GM19324 (cell line): ENCODE results near the gene NRGN.

Experiments used
- ATAC-seq: cut with Tn5 transposase; IDR thresholded peaks from one replicate; pipeline ENCODE4 v1.9.1; 2021; ENCODE audit warnings: mild to moderate bottlenecking, moderate library complexity; ENCODE audit not compliant: unreplicated experiment, low FRiP score

Gene NRGN

DNA sequence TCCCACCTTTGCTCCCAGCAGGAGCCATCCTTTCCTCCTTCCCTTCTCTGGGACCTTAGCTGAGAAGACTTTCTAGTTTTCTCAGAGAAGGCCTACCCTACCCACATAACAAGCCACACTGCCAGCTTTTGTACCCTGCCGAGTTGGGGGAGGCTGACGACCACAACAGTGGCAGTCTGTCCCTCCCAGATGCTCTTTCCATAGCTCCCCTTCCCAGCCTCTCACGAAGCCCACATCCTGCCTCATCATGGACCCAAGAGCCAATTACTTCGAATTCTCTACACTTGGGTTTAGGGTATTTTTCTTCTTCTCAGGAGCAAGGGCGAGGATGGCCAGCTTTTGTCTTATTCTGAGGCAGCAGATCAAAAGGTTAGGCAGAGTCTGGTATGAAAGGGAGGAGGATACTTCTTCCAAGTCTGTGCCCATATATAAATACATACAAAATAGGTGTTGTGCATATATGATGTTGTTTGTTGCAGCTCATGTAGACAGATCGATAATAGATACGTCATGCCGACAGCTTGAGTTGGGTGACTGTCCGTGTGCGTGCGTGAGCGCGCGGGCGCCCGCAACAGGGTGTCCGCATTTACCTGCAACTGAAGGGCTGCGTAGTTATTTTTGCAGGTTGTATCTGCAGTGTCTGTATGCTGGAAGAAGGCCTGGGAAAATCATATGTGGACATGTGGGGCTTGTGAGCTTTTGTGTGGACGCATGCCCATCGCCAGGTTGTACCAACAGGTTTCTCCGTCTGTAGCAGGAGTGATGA lies 846 bp upstream of the NRGN start:
- ATAC-seq = no peak

- peak; percentile 34 for ATAC-seq
Observed at GRCh38 chr11:124740277-124740882, 638 bp downstream of the NRGN start.

- no peak for ATAC-seq
Observed at GRCh38 chr11:124742555-124742954, 2.8 kb downstream of the NRGN start.

- ATAC-seq = no peak
Observed at GRCh38 chr11:124743050-124743449, 3.3 kb downstream of the NRGN start.

- no peak for ATAC-seq
Observed at GRCh38 chr11:124745270-124745834, 5.6 kb downstream of the NRGN start.

DNA sequence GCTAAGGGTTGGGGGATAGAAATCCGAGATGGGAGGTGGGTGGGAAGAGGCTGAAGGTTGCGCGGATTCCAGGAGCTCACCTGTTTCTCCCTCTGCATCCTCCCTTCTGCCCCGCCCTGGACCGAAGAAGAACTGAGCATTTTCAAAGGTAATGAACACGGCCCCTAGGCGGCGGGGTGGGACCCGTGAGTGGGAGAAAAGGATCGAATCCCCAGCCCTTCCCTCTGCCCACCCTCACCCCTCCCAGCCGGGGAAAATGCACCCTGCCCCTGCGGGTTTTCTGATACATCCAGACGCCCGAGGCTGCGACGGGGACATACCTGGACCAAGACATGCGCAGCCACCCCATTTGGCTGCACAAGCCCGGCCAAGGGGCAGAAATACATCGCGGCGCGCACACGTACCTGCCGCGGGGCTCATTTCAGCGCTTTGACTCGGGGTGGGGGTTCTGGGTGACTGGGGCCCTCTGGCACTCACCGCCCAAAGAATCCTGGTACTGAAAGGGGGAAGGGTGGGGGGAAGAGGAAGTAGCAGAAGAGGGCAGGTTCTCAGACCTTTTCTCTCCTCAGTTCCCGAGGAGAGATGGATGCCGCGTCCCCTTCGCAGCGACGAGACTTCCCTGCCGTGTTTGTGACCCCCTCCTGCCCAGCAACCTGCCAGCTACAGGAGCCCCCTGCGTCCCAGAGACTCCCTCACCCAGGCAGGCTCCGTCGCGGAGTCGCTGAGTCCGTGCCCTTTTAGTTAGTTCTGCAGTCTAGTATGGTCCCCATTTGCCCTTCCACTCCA lies 6.3 kb downstream of the NRGN start:
- peak; percentile 13 for ATAC-seq

GRCh38 chr11:124746621-124747243 lies 7.0 kb downstream of the NRGN start:
- ATAC-seq = peak; percentile 92

GRCh38 chr11:124747406-124748099 lies 7.8 kb downstream of the NRGN start:
- ATAC-seq = no peak

DNA sequence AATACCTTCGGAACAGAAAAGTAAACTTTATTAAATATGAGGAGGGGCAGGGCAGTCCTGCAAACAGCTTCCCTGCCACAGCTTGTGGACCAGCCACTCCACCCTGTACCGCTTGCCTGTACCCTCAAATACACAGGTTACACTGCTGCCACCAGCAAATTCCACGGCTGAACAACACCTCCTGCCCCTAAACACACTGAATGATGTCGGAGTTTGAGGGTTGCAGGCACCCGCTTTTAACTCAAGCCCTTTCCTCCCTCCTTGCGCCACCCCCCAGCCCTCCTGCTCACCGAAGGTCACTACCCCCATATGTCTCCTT lies 8.3 kb downstream of the NRGN start:
- ATAC-seq = no peak

GRCh38 chr11:124748481-124749343 lies 9.0 kb downstream of the NRGN start:
- no peak for ATAC-seq

- no peak for ATAC-seq
Observed at GRCh38 chr11:124749912-124750311, 10.2 kb downstream of the NRGN start.

DNA sequence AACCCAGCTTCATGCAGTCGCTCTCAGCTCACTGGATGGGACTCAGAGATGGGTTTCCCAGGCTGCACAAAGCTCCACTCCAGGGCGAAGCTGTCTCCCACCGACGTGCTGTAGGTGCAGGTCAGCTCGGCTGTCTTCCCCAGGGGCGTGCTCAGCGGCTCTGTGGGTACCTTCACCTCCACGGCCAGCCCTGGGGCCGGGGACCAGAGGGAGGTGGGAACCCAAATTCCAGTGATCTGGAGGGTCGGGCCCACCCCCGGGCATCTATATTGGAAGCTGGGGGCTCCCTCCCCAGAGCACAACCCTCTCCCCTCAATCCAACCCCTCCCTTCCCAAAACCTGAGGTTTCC lies 11.6 kb downstream of the NRGN start:
- ATAC-seq = no peak

DNA sequence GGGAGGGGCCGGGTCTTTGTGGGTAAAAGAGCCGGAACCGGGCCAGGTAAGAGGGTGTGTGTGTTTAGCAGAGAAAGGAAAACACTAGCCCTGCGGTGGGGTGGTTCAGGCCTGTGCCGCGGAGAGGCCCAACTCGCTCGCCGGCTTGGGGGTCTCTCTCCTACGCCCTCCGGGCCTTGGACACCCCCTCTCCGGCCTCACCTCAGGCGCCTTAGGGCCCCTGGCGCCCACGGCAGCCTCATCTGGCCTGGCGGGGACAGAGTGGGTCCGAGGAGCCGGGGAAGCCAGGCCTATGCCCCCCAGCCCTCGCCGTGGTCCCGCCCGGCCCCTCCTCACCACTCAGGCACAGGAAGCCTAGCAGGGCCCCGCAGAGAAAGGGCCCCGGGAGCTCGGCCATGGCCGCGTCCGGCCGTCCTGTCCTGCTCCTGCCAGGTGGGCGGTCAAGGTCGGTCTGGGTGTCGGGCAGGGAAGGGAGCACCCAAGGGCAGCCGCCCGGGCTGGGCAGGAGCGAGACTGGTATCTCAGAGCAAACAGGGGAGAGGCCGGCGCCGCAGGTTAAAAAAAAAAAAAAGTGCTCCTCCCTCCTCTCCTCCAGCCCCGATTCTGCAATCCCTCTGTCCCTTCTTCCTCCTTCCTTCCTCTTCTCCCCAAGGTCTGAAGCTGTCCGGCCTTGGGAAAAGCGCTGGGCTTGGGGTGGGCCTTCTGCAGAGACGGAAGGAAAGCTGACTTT lies 12.2 kb downstream of the NRGN start, which contains the start of gene VSIG2:
Gene VSIG2, minus strand, starts transcription at position 515 of the 730 bp plus-strand sequence. Its CDS starts 118 bp downstream, at position 397.
- no peak for ATAC-seq

GRCh38 chr11:124752471-124753102 lies 12.8 kb downstream of the NRGN start:
- no peak for ATAC-seq

- ATAC-seq = no peak
Observed at GRCh38 chr11:124753205-124753604, 13.5 kb downstream of the NRGN start.

DNA sequence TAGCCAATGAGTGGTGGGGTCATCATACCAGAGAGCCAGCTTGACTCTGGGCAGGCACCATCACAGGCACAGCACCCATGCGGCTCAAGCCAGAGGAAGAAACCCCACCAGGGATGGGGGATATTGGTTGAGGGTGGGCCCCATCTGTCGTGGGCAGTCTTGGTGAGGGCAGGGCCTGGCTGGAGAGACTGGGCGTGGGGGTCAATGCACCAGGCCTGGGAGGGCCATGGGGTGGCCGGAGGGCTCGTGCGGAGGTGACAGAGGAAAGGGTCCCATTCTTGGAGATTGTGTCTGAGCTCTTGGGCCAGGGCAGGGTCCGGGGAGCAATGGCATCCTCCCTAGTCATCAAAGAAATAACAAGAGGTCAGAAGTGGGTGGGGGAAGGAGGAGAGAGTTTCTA lies 13.9 kb downstream of the NRGN start:
- ATAC-seq = no peak

- no peak for ATAC-seq
Observed at GRCh38 chr11:124754309-124754708, 14.6 kb downstream of the NRGN start.

DNA sequence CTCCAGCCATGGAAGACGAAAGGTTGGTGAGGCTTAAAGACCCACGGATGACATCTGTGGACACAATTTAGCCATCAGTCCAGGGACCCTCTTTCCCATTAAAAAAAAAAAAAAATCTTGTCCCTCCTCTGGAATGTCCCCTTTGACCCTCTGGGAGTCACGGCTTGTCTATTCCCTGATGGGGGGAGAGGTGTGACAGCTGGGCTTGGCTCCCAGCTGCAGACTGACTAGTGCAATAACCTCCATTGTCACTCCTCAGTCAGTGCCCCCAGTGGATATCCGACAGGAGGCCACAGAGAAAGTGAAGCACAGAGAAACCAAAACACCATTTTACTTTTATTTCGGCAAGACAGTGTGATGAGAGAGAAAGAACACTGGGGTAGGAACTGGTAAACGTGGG lies 15.0 kb downstream of the NRGN start:
- ATAC-seq = no peak
